UCSD-AML1 (cell line): Measurements from ENCODE around the gene FAR2.

Experiments used
- DNase-seq: peaks from one replicate; lab custom pipeline; 2025; ENCODE audit not compliant: unreplicated experiment; lab: John Stamatoyannopoulos, UW

Gene FAR2

DNA sequence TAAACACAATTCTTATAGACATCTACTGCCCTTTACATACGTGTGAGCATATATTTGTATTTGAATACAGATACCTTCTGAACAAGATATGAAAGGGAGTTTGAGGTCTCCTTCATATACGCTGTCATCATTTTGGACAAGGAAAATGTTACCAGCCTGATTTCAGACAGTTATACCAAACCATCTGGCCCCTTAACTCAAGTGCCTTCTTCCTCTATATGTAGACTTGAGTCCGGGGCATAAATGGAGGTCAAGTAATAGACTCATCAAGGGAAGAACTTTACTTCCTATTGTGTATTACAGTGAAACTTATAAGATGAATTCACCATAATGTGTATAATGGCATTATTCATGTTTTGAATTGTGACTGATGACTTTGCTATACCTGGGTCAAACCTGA is 52.2 kb downstream of the FAR2 start:
- DNase-seq, result no peak

DNA sequence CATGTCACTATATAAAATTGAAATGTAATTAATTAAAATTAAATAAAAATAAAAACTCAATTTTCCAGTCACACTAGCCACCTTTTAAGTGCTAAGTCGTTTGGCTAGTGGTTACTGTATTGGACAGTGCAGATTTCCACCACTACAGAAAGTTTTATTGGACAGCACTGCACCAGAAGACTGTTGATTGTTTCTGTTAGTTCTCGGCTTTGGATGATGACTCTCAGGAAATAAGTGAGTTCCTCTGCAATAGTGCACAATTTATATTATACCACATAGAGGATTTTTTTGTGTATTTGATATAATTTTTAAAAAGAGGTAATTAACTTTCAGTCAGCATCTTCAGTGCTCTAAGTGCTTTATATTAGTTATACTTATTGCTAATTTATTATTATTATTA is 52.7 kb downstream of the FAR2 start:
- DNase-seq, result no peak

DNA sequence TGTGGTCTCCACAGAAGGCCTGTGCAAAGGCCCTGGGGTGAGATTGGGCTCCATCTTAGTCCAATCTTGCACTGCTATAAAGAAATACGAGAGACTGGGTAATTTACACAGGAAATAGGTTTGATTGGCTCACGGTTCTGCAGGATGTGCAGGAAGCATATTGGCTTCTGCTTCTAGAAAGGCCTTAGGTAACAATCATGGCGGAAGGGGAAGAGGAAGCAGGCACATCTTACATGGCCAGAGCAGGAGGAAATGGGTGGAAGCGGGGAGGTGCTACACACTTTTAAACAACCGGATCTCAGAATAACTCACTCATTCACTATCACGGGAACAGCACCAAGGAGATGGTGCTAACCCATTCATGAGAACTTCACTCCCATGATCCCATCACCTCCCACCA is 55.4 kb downstream of the FAR2 start:
- no peak for DNase-seq

DNA sequence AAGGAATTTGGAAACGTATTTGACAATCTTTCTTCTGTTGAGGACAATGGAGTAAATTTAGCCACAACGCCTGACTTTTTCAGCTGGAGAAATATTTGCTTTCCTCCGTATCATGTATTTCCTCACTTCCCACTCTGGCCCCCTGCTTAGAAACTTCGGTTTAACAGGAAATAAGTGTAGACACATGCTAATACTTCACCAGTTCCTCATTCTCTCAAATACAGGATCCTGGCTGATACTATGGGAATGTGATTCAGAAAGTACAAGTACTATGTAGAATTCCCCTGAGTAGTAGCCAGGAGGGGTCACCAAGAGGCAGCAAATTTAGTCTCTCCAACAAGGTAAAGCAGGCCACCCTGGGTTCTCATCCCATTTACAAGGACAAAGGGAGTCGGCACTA is 58.0 kb downstream of the FAR2 start:
- peak; percentile 27 for DNase-seq

DNA sequence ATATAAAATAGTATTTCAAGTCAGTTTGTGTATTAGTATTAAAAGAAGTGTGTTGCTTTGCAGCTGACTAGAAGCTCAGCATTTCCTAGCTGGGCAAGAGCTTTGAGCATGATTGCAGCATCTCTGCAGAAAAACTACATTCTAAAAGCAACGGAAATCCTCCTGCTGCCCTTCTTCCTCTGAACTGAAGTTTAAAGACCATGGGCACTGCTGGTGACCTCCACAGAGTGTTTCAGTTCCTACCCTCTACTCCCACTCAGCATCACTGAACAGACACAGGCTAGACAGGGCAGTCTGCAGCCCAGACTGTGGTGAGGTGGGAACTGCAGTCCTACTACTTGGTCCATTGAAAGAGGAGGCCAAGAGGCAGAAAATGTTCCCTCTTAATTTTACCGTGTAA is 59.0 kb downstream of the FAR2 start:
- peak; percentile 37 for DNase-seq

DNA sequence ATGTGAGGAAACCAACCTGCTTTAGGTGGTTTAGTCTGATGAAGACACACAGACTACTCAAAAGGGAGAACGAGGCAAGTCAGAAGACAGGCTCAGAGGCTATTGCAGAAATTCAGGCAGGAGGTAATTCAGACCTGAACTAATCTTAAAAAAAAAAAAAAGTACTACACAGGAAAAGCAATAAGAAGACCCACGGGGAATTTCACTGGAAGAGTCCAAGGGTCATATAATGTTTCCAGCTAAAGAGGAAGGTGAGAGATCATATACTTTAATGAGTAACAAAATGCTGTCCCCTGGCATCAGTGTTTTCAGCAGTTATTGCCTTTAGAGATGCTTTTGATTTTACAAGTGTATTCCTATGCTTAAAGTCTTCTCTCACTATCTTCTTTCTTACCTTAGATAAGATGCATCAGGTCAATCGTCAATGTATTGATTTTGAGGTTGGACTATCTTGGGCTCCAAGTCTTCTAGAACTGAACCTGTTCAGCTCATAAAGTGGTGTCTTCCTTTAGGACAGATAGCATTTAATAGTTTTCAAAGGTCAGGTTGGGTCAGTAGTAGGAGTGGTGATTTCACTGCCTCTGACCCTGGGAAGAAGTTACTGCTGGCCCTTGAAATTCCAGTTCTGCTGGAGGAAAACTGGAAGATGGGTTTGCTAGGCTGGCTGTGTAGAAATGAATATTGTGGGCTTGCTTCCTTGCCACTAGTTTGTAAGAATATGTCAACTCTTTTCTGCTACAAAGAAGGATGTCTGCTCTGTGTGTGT is 60.0 kb downstream of the FAR2 start:
- DNase-seq, result no peak

DNA sequence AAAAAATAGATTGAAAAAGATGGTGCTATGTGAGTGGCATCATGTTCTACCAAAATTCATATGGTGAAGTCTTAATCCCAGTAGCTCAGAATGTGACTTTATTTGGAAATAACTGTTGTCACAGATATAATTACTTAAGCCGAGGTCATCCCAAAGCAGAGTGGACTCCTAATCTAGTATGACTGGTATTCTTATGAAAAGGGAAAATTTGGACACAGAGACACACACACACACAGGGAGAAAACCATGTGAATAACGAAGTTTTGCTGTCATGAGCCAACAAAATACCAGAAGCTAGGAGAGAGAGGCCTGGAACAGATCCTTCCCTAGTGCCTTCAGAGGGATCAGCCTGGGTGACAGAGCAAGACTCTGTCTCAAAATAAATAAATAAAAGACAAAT is 62.6 kb downstream of the FAR2 start:
- DNase-seq, result no peak

DNA sequence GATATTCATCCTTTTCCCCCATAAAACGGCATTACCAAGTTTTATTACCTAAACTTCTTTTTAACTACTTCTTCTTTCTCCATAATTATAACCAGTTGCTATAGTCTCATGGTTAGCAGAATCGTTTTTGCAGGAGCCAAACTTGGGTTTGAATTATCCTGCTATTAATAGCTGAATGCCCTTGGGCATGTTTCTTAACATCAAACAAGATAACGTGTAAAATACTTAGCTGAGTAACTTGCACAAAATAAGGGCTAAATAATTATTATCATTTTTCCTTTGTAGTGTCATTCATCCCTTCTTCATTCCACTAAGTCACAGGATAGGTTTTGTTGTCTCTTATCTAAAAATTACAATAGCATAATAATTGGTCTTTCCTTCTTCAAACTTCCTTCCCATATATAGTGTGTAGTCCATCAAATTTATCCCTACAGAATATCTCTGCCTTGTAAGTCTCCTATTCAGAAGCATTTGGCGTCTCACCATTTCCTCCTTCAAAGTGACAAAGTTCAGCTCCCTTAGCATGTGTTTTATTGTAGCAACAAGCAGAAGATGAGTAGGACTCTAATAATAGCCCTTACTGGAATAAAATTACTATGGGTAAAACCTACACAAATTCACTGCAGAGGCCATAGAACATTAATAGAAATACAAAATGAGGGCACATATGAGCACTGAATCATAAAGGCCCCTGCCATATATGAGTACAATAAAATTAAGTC is 63.8 kb downstream of the FAR2 start:
- no peak for DNase-seq

DNA sequence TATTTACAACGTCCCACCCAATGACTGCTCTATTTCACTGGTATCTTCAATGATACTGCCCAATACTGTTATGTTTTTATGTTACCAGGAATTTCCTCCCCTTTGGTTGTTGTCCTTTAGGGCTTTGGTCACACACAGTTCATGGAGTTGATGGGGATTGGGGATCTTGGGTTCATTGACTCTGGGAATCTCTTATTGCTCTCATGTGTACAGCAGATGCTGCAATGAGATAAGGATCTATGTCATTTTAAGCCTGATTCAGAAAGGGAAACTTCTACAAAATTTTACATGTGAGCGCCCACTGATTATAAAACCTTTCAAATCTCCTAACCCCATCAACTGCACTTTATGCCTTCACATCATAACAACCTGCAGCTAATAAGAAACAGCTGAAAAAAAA is 67.2 kb downstream of the FAR2 start:
- no peak for DNase-seq

DNA sequence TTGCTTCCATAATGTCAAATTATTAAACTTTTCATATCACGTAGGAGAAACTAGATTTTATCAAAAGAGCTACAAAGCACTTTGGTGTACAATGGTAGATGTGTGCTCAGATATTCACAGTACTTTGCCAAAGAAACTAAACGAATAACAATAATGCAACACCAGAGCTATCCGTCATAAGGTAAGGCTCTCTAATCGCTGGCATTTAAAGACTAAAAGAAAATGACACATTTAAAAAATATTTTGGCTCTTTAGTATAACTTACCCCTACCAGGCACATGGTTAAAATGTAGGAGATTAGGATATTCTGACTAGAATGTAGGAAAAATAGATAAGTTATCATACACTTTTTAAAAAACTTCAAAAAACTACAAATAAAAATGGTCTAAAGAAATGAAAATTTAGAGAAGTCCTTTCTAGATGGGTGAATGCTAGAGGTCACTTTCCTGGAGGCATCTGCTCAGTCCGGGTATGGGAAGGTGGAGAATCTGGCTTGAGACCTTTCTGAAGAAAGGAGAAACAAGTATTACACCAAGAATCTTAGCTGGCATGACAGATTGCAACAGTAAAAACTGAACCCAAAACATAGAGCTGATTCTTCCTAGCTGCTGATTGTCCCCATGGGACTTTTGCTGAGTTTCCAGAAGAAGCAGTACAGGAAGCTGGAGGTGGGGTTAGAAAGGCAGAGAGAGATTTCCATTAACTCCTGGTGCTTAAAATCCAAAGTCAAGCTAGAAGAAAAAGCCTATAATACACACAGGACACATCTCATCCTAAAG is 67.9 kb downstream of the FAR2 start:
- no peak for DNase-seq

DNA sequence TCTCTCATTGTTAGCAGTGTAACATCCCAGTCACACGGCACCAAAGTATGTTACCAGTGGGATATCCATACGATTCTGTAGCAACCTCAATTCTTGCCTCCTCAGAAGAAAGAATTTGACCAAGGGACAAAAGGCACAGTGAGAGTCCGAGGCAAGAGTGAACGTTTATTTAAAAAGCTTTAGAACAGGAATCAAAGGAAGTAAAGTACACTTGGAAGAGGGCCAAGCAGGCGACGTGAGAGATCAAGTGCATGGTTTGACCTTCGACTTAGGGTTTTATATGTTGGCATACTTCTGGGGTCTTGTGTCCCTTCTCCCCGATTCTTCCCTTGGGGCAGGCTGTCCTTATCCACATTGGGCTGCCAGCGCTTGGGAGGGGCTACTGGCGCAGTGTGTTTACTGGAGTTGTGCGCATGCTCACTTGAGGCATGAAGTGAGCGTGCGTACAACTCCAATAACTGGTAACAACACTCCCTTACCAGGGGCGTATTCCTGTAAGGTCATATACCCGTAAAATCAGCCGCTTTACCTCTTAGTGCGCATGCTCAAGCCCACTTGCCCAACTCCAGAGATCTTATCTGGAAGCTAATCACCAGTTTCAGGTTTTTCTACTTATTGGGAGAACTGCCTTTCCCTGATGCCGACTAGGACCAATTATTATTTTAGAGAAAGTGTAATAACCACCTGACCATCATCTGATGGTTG is 71.7 kb downstream of the FAR2 start:
- no peak for DNase-seq

DNA sequence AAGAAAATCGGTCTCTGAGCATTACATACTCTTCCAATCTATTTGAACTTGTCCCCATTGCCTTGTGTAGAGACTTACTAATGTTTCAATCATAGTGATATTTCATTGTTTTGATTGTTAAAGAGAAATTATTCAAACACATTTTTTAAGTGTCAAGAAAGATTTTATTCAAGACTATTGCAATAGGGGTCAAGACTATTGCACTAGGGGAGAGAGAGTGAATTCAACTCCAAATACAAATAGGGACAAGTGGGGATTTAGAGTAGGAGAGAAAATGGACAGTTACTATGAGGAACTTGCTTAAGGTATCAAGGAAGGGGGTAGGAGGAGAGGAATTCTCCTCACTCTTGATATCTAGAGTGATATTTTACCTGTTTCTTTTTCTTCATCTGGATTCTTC is 73.1 kb downstream of the FAR2 start:
- DNase-seq, result no peak

DNA sequence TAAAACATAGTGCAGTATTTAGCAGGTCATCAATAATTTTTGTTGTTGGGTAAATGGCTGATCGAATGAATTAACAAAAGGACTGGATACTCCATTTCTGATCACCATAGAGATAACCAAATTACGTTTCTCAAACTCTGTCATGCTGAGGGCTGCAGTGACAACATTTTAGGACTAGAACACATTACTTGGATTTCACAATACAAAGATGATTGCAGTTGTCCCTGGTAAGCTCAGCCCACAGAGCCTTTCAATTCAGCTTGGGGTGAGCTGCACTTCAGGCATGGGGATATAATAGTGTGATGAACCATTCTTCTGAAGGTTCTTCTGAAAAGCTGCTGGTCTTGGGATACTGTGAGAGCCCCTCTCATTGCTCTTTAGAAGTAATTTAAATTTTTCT is 74.3 kb downstream of the FAR2 start:
- DNase-seq, result no peak

DNA sequence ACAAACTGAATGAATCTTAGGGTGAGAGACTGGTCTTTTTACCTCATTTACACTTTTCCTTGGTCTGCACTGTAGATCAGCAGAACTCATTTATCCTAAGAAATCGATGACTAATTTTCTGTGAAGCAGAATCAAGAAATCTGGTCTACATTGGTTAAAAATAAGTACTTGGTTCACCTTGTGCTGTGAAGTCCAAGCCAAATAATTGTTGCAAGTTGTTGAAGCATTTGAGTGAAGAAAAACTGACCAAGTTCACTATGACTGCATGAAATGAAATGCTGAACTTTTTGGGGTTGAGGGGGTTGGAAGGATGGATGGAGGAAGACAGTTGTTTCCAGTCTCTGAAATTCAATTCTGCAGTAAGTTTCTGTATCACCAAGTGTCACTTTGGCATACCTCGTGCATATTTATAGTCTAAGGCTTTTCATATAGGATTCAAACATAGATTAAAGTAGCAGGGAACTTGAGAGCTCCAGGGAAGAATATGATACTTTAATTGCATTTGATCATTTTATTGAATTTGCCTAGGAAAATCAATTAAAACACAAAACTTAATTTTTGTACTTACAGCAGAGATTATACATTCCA is 75.0 kb downstream of the FAR2 start:
- no peak for DNase-seq

DNA sequence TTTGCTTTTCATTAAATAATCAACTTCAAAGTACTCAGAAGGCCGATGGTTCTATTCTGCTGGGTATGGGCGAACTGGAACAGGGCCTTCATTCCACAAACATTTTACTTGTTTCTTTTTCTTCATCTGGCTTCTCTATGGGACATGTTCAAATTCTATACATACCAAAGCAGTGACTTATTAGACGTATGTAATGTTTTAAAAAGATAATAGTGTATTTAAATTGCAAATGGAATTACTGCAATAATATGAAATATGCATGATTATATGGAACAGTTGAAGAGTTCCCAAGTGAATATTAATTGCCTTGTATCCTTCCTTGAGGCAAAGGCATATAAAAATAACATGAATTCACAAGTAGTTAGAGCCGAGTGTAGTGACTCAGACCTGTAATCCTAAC is 75.5 kb downstream of the FAR2 start:
- no peak for DNase-seq

DNA sequence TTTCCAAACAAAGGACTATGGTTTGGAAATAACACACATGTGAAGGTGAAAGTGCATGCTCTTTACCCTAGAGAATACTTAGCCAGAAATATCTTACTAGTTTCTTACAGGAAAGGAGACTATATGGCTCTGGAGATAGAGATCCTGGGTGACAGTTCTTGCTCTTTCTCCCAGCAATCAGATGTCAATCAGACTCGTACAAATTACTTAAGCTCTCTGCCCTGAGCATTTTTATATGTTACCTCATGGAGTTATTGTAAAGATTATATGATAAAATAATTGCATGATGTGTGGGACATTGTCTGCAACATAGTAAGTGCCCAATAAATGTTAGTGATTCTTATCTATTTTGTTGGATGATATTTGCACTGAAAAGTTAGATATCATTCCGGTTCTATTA is 76.8 kb downstream of the FAR2 start:
- no peak for DNase-seq

DNA sequence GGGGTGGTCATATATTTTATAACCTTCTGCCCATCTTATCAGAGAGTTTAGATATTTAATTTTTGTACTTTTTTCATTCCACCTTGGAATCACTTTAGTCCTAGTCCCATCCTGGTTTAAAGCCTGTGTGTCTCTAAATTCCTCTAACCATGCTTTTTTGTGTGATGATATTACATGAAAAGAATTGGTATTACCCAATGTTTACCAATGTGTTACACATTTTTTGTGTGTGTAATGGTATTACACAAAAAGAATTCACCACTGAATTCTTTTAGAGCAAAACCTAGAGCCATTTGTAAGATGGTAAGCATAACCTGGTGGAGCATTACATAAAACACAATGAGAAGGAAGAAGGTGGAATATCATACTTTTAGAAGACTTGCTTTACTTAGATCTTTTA is 77.5 kb downstream of the FAR2 start:
- no peak for DNase-seq

DNA sequence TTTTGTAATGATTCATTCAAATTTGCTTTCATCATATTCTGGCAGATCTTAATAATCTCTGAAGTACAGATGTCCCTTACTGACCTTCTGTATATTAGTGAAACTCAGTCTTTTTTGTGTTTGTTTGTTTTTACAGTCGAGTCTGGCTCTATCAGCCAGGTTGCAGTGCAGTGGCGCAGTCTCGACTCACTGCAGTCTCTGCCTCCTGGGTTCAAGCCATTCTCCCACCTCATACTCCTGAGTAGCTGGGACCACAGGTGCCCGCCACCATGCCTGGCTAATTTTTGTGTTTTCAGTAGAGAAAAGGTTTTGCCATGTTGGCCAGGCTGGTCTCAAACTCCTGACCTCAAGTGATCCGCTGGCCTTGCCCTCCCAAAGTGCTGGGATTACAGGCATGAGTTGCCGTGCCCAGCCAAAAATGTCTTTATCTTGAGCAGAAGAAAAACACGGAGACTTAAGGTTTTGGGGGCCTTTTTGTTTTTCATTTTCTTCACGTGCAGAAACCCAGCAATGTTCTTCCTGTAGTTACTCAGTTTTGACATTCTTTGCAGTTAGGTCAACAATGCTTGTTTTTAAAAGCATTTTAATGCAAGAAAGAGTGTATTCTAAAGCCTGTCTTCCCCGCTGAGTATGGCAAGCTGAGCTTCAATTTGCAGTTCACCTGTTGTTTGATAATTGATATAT is 79.5 kb downstream of the FAR2 start:
- no peak for DNase-seq

DNA sequence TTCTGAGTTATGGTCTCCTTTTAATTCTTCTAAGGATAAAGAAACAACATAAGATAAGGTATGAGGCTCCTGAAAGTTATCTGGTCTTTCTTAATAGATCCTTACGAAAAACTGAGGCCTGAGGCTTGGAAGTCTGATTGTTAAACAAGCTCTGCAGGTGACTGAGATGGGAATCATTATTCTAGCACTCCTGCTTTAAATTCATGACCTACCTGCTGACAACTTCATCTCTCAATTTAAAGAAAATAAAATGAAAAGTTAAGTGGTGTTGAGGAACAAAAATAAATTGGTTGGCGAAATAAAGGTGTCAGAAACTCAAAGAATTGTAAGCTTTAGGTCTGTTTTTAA is 80.1 kb downstream of the FAR2 start:
- no peak for DNase-seq

DNA sequence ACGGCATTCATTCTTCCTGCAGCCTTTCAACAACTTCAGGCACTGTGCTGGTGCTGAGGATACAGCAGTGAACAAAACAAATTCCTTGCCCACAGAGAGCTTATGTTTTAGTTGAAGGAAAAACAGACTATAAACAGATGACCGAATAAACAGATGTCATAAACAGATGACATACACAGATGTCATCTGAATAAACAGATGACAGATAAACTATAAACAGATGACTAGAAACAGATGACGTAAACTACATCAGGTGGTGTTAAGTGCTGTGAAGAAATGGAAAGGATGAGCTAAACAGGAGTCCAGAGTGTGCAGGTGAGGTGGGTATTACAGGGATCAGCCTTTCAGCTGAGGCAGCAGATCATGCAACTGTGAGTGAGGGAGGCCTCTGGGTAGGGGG is 80.9 kb downstream of the FAR2 start:
- DNase-seq, result no peak
